ENCODE results near the gene TWNK.

The TWNK gene

DNA sequence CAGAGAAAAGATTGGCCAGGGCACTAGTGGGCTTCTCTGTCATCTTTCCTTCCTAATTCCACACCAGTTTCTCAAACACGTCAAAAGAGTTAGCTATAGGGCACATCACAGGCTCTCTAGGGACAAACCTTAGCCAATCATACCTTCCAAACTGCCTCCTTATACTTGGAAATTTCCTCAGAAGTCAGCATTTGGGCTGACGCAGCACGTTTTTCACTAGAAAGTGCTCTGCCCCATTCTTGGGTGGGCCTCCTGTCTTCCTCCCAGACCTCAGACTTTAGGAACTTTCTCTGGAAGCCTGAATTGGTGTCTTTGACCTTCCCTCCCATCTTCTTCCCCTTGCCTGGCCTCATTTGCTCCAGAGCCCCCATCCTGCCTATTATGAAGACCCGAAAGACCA, 54.8 kb downstream of the TWNK start:
- H3K27ac ChIP-seq (ENCODE audit: low read length) = peak overlapping the region; percentile 84
- peak overlapping the region; percentile 65 to 82 for H3K9ac ChIP-seq (ENCODE audit: low read length in 2 of 2)
- peaks cover 14 to 25% of the 10 kb centered on the region in 2 donors for H3K36me3 ChIP-seq (ENCODE audit: control insufficient read depth in 2 of 2, insufficient read depth in 2 of 2, low read length in 2 of 2)
- H3K4me1 ChIP-seq (ENCODE audit: control insufficient read depth, insufficient read depth, low read length) = peaks cover 18% of the 10 kb centered on the region
- peak overlapping the region; percentile 53 to 85 for H3K4me3 ChIP-seq (ENCODE audit: low read length in 2 of 2)
- H3K27me3 ChIP-seq (ENCODE audit: control insufficient read depth in 1 of 2, insufficient read depth in 2 of 2, low read length in 2 of 2) = peaks cover 5 to 10% of the 10 kb centered on the region in 2 donors
- no peaks in the 10 kb centered on the region for H3K9me3 ChIP-seq (ENCODE audit: control insufficient read depth in 2 of 2, low read length in 2 of 2)

GRCh38 chr10:101042667-101043362, 55.5 kb downstream of the TWNK start:
- H3K9me3 ChIP-seq (ENCODE audit: control insufficient read depth in 2 of 2, low read length in 2 of 2) = no peaks in the 10 kb centered on the region
- peaks cover 12 to 17% of the 10 kb centered on the region in 2 donors for H3K27me3 ChIP-seq (ENCODE audit: control insufficient read depth in 1 of 2, insufficient read depth in 2 of 2, low read length in 2 of 2)
- H3K27ac ChIP-seq (ENCODE audit: low read length) = peak overlapping the region; percentile 84
- H3K36me3 ChIP-seq (ENCODE audit: control insufficient read depth in 2 of 2, insufficient read depth in 2 of 2, low read length in 2 of 2) = peaks cover 8 to 18% of the 10 kb centered on the region in 2 donors
- peak overlapping the region; percentile 65 to 82 for H3K9ac ChIP-seq (ENCODE audit: low read length in 2 of 2)
- H3K4me1 ChIP-seq (ENCODE audit: control insufficient read depth, insufficient read depth, low read length) = peaks cover 18% of the 10 kb centered on the region
- H3K4me3 ChIP-seq (ENCODE audit: low read length in 2 of 2) = peak overlapping the region; percentile 53 to 85

DNA sequence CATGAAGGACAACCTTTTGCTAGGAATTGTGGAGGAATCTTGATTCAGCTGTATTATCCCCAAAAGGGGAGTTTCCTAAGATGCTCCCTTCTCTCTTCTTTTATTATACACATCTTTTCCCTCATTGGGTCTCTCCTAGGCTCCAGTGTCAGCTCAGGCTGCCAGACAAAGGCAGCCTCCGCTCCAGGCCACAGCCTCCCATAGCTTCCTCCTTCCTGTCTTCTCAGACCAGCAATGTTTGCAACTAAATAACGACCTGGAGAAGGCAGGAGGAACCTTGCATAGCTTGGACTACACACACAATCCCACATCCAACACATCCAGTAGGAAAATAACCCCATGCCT, 56.0 kb downstream of the TWNK start:
- no peaks in the 10 kb centered on the region for H3K9me3 ChIP-seq (ENCODE audit: control insufficient read depth in 2 of 2, low read length in 2 of 2)
- peaks cover 18% of the 10 kb centered on the region for H3K4me1 ChIP-seq (ENCODE audit: control insufficient read depth, insufficient read depth, low read length)
- H3K36me3 ChIP-seq (ENCODE audit: control insufficient read depth in 2 of 2, insufficient read depth in 2 of 2, low read length in 2 of 2) = peaks cover 8 to 13% of the 10 kb centered on the region in 2 donors
- H3K4me3 ChIP-seq (ENCODE audit: low read length in 2 of 2) = peak overlapping the region; percentile 53 to 85
- H3K27me3 ChIP-seq (ENCODE audit: control insufficient read depth in 1 of 2, insufficient read depth in 2 of 2, low read length in 2 of 2) = peaks cover 17 to 21% of the 10 kb centered on the region in 2 donors
- H3K9ac ChIP-seq (ENCODE audit: low read length in 2 of 2) = peak overlapping the region; percentile 65 to 82
- H3K27ac ChIP-seq (ENCODE audit: low read length) = peak overlapping the region; percentile 84

All from stomach smooth muscle (tissue), 2 donors.